HG03571 (cell line): ENCODE measurements around the gene TPCN2.

Source experiments
- ATAC-seq: cut with Tn5 transposase; IDR thresholded peaks from one replicate; pipeline ENCODE4 v1.9.1; 2021; ENCODE audit not compliant: unreplicated experiment

Gene TPCN2

DNA sequence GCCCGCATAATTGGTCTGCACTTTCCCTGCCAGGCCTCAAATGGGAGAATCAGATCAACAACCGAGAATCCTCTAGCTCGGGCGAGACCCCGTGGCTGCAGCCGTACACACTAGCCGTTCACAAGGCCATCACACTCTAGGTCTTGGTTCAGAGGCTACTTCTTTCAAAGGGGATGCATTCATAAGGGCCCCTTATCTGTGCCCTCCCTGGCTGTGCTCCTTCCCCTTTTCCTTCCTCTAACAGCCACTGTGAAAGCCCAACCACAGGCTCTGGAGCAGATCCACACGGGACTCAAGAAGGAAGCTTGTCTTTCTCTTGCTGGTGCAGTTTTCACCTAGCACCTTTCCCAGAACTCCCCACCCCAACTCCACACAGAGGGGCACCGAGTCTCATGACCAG lies 131.5 kb downstream of the TPCN2 start:
- ATAC-seq: no peak

DNA sequence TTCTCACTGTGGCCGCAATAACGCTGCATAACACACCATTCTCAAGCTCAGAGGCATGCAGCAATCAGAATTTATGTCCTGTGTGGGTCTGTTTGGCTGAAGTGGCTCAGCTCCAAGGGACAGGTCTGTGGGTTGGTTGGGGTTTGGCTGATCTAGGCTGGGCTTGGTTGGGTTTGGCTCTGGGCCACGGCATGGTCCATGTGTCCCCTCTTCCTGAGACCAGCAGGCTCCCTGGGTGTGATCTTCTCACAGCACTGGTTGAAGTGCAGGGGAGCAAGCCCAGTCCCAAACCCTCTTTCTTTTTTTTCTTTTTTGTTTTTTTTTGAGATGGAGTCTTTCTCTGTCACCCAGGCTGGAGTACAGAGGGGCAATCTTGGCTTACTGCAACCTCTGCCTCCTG lies 132.0 kb downstream of the TPCN2 start:
- ATAC-seq: no peak

DNA sequence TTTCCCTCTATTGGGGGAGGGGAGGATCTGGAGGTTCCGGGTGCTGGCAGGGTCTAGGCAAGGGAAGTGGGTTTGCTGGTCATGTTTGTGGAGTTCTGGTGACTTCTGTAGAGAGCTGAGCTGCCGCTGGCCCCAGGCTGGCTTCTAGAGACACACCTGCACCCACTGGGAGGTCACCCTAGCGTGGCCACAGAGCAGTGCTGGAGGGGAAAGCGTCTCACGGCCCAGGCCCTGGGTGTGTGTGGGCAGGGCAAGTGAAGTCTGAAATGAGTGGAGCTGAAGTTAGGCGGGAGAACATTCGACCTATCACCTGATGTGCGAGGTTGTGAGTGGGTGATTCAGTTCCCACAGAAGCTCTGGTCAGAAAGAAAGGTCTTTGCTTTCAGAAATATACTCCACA lies 134.9 kb downstream of the TPCN2 start:
- ATAC-seq: no peak
